Hematopoietic multipotent progenitor cell treated with erythropoietin and hydrocortisone succinate and interleukin-3 and kit ligand, for 17 days (in vitro differentiated cells): ENCODE measurements around the gene SEC14L5.

ENCODE experiments used
- DNase-seq: peaks from one replicate; pipeline ENCODE4 v3.0.0-alpha.2; 2015; ENCODE audit warnings: low spot score

Gene SEC14L5

GRCh38 chr16:4931381-4931780, 26.7 kb upstream of the SEC14L5 start:
- no peak for DNase-seq

GRCh38 chr16:4933433-4933832, 24.7 kb upstream of the SEC14L5 start:
- no peak for DNase-seq

GRCh38 chr16:4933871-4934395, 24.2 kb upstream of the SEC14L5 start:
- no peak for DNase-seq

GRCh38 chr16:4934591-4934990, 23.5 kb upstream of the SEC14L5 start:
- no peak for DNase-seq

GRCh38 chr16:4935241-4935855, 22.8 kb upstream of the SEC14L5 start:
- DNase-seq, result no peak

- DNase-seq, result no peak
These were observed 21.7 kb upstream of the SEC14L5 start for GRCh38 chr16:4936181-4936990.

- DNase-seq, result no peak
These were observed 20.9 kb upstream of the SEC14L5 start, which contains the start of gene PPL for GRCh38 chr16:4936991-4937781. TSS of gene PPL (minus strand) at chr16:4937148. CDS start at chr16:4937045, 103 bp downstream.

GRCh38 chr16:4937782-4938682, 20.1 kb upstream of the SEC14L5 start:
- no peak for DNase-seq

- no peak for DNase-seq
These were observed 19.5 kb upstream of the SEC14L5 start for GRCh38 chr16:4938683-4939030.

GRCh38 chr16:4940719-4941118, 17.4 kb upstream of the SEC14L5 start:
- DNase-seq, result no peak

GRCh38 chr16:4942481-4942880, 15.6 kb upstream of the SEC14L5 start:
- no peak for DNase-seq

- no peak for DNase-seq
These were observed 13.5 kb upstream of the SEC14L5 start for GRCh38 chr16:4944333-4945281.

- DNase-seq, result no peak
These were observed 12.3 kb upstream of the SEC14L5 start for GRCh38 chr16:4945560-4946502.

GRCh38 chr16:4946917-4947316, 11.2 kb upstream of the SEC14L5 start:
- no peak for DNase-seq

- DNase-seq, result no peak
These were observed 10.2 kb upstream of the SEC14L5 start for GRCh38 chr16:4947722-4948503.

GRCh38 chr16:4948903-4949766, 9.0 kb upstream of the SEC14L5 start:
- DNase-seq, result no peak

- no peak for DNase-seq
These were observed 8.1 kb upstream of the SEC14L5 start for GRCh38 chr16:4949986-4950385.
